H1 (cell line): ENCODE measurements around the gene THUMPD3. TPM values are rescaled to one million over a fixed set of nuclear protein-coding genes. Genes with fewer than 3 reads are reported as not detected.

Source experiments
- CTCF ChIA-PET: fragments of 300-600 bp; sonication (Branson Sonifier 250); formaldehyde crosslinking; loops from one replicate; lab custom pipeline; 2021; ENCODE audit not compliant: partially characterized antibody; lab: Charles Lee
- POLR2A ChIA-PET: fragments of 300-600 bp; sonication (Branson Sonifier 250); formaldehyde crosslinking; loops from one replicate; lab custom pipeline; 2021; ENCODE audit warnings: inconsistent platforms; ENCODE audit not compliant: partially characterized antibody; lab: Charles Lee
- DNase-seq, 2 experiments: peaks; one replicate each; pipeline versions ENCODE4 v3.0.0 to v3.0.0-alpha.2; 2010 to 2022; ENCODE audit warnings: low spot score in 2 of 2, low read depth in 1 of 2, mixed read lengths in 1 of 2
- FAIRE-seq: peaks from 2 replicates; lab custom pipeline; 2011; peaks lifted over from hg19 to GRCh38; lab: Jason Lieb, UNC
- H2AFZ ChIP-seq: 2 replicates; pipeline ENCODE4 v1.8.1; 2012; ENCODE audit warnings: low read length, inconsistent platforms
- H2AK5ac ChIP-seq: 2 replicates; pipeline ENCODE4 v1.6.1; 2013; ENCODE audit warnings: low read depth, low read length
- H2BK120ac ChIP-seq: replicated peaks from 2 replicates; pipeline ENCODE3; 2013; ENCODE audit warnings: low read depth, low read length, inconsistent platforms
- H2BK12ac ChIP-seq: 2 replicates; pipeline ENCODE4 v1.6.1; 2013; ENCODE audit warnings: low read depth, low read length
- H2BK15ac ChIP-seq: 2 replicates; pipeline ENCODE4 v1.6.1; 2013; ENCODE audit warnings: low read length
- H2BK20ac ChIP-seq: 2 replicates; pipeline ENCODE4 v1.6.1; 2013; ENCODE audit warnings: low read length
- H2BK5ac ChIP-seq: 2 replicates; pipeline ENCODE4 v1.6.1; 2013; ENCODE audit warnings: low read depth, low read length
- H3K14ac ChIP-seq: 2 replicates; pipeline ENCODE4 v1.6.1; 2013; ENCODE audit warnings: inconsistent platforms; ENCODE audit not compliant: insufficient read length
- H3K18ac ChIP-seq: 2 replicates; pipeline ENCODE4 v1.6.1; 2013; ENCODE audit warnings: low read length; ENCODE audit errors: extremely low read depth
- H3K23ac ChIP-seq: 2 replicates; pipeline ENCODE4 v1.6.1; 2013; ENCODE audit warnings: inconsistent platforms; ENCODE audit not compliant: insufficient read length
- H3K23me2 ChIP-seq: 2 replicates; pipeline ENCODE4 v1.6.1; 2013; ENCODE audit warnings: low read depth, low read length
- H3K27ac ChIP-seq: 2 replicates; pipeline ENCODE4 v1.6.1; 2011; ENCODE audit warnings: low read depth, low read length, inconsistent platforms
- H3K27me3 ChIP-seq, 4 experiments: replicated peaks in 1 of 4; 1 replicate in 1 of 4; 2 replicates in 3 of 4; pipeline versions ENCODE4 v1.6.1 to v1.8.1; 2011 to 2013; ENCODE audit warnings: low read length in 3 of 4, mild to moderate bottlenecking in 3 of 4, inconsistent platforms in 2 of 4, mixed read lengths in 2 of 4, moderate library complexity in 1 of 4; ENCODE audit not compliant: control insufficient read depth in 3 of 4, insufficient read depth in 3 of 4; ENCODE audit errors: extremely low read depth in 1 of 4
- H3K36me3 ChIP-seq, 4 experiments: 2 replicates each; pipeline versions ENCODE4 v1.6.1 to v1.8.1; 2011 to 2013; ENCODE audit warnings: mild to moderate bottlenecking in 4 of 4, low read length in 3 of 4, moderate library complexity in 2 of 4, control low read depth in 1 of 4, inconsistent platforms in 1 of 4; ENCODE audit not compliant: insufficient read depth in 4 of 4, control insufficient read depth in 2 of 4
- H3K4ac ChIP-seq: replicated peaks from 2 replicates; pipeline ENCODE3; 2013; ENCODE audit warnings: low read length, low read depth, mixed read lengths, inconsistent platforms; ENCODE audit not compliant: insufficient read length
- H3K4me1 ChIP-seq, 4 experiments: replicated peaks in 1 of 4; 1 replicate in 1 of 4; 2 replicates in 3 of 4; pipeline versions ENCODE4 v1.6.1 to v1.8.1; 2011 to 2013; ENCODE audit warnings: low read length in 3 of 4, inconsistent platforms in 2 of 4, mixed read lengths in 1 of 4; ENCODE audit not compliant: insufficient read depth in 4 of 4, control insufficient read depth in 3 of 4
- H3K4me2 ChIP-seq, 2 experiments: 2 replicates each; pipeline versions ENCODE4 v1.6.1 to v1.8.1; 2011 to 2013; ENCODE audit warnings: low read depth in 2 of 2, low read length in 2 of 2, control low read depth in 1 of 2, inconsistent platforms in 1 of 2, mild to moderate bottlenecking in 1 of 2; ENCODE audit not compliant: insufficient read depth in 1 of 2
- H3K4me3 ChIP-seq, 4 experiments: fragments of 200-600, 300-600 bp in 1 of 4; sonication (generic), shearing (Covaris generic), sonication (Bioruptor Twin) in 1 of 4; 2 replicates each; pipeline versions ENCODE4 v1.5.1 to v1.8.1; 2011 to 2016; ENCODE audit warnings: low read length in 4 of 4, low read depth in 3 of 4, control low read depth in 2 of 4, inconsistent platforms in 2 of 4, mild to moderate bottlenecking in 2 of 4, mixed read lengths in 1 of 4, moderate library complexity in 1 of 4; ENCODE audit not compliant: insufficient read depth in 2 of 4; ENCODE audit errors: extremely low read depth in 1 of 4
- H3K56ac ChIP-seq: replicated peaks from 2 replicates; pipeline ENCODE3; 2013; ENCODE audit warnings: low read depth, mild to moderate bottlenecking, mixed read lengths, low read length, inconsistent platforms; ENCODE audit not compliant: insufficient read length
- H3K79me1 ChIP-seq: 2 replicates; pipeline ENCODE4 v1.6.1; 2013; ENCODE audit warnings: low read depth, low read length, control low read depth
- H3K79me2 ChIP-seq, 2 experiments: 2 replicates each; pipeline versions ENCODE4 v1.6.1 to v1.8.1; 2012 to 2013; ENCODE audit warnings: low read length in 2 of 2, mild to moderate bottlenecking in 2 of 2, inconsistent platforms in 1 of 2; ENCODE audit not compliant: insufficient read depth in 2 of 2, control insufficient read depth in 1 of 2
- H3K9ac ChIP-seq, 4 experiments: replicated peaks in 1 of 4; 1 replicate in 1 of 4; 2 replicates in 3 of 4; pipeline versions ENCODE4 v1.6.1 to v1.8.1; 2011 to 2013; ENCODE audit warnings: low read depth in 3 of 4, low read length in 3 of 4, control low read depth in 2 of 4, mild to moderate bottlenecking in 2 of 4, moderate library complexity in 2 of 4, inconsistent platforms in 1 of 4; ENCODE audit errors: extremely low read depth in 1 of 4
- H3K9me3 ChIP-seq, 2 experiments: 2 replicates each; pipeline versions ENCODE4 v1.6.1 to v1.8.1; 2012 to 2013; ENCODE audit warnings: mild to moderate bottlenecking in 2 of 2, moderate library complexity in 2 of 2, control low read depth in 1 of 2, inconsistent platforms in 1 of 2, low read depth in 1 of 2, low read length in 1 of 2, mixed read lengths in 1 of 2; ENCODE audit not compliant: insufficient read depth in 2 of 2
- H4K20me1 ChIP-seq, 2 experiments: replicated peaks in 1 of 2; 2 replicates each; pipeline versions ENCODE3 to v1.8.1; 2011 to 2013; ENCODE audit warnings: inconsistent platforms in 2 of 2, low read length in 2 of 2, mild to moderate bottlenecking in 1 of 2; ENCODE audit not compliant: insufficient read depth in 2 of 2, control insufficient read depth in 1 of 2
- H4K5ac ChIP-seq: 2 replicates; pipeline ENCODE4 v1.6.1; 2013; ENCODE audit warnings: low read length, low read depth, mixed read lengths, inconsistent platforms; ENCODE audit not compliant: insufficient read length
- H4K8ac ChIP-seq: 2 replicates; pipeline ENCODE4 v1.8.0; 2013; ENCODE audit warnings: mild to moderate bottlenecking, moderate library complexity, low read length, inconsistent platforms; ENCODE audit not compliant: insufficient read depth; ENCODE audit errors: extremely low read depth
- H4K91ac ChIP-seq: replicated peaks from 2 replicates; pipeline ENCODE3; 2013; ENCODE audit warnings: low read length, mixed read lengths, inconsistent platforms; ENCODE audit not compliant: insufficient read length
- ASH2L ChIP-seq: fragments of 200-600, 300-600 bp; sonication (generic); IDR thresholded peaks from one replicate; pipeline ENCODE4 v1.7.1; 2017; ENCODE audit warnings: low read length
- BCL11A ChIP-seq, 2 experiments: IDR thresholded peaks; one replicate each; pipeline ENCODE4 v1.6.1; 2011; ENCODE audit warnings: low read depth in 2 of 2, low read length in 2 of 2, mild to moderate bottlenecking in 2 of 2
- EZH2 ChIP-seq: fragments of 200-600 bp; sonication (generic); IDR thresholded peaks from 2 replicates; pipeline ENCODE4 v1.7.1; 2012; ENCODE audit warnings: low read depth, mild to moderate bottlenecking, moderate library complexity, low read length, inconsistent platforms; ENCODE audit not compliant: severe bottlenecking
- JUN ChIP-seq: IDR thresholded peaks from 2 replicates; pipeline ENCODE4 v1.6.1; 2011; ENCODE audit warnings: low read depth, mild to moderate bottlenecking, improper control_type of control experiment, low read length
- JUND ChIP-seq: IDR thresholded peaks from 2 replicates; pipeline ENCODE4 v1.6.1; 2011; ENCODE audit warnings: mild to moderate bottlenecking, improper control_type of control experiment, low read length
- TAF1 ChIP-seq: IDR thresholded peaks from 2 replicates; pipeline ENCODE4 v1.6.1; 2011; ENCODE audit warnings: mild to moderate bottlenecking, low read depth, low read length
- WGBS, 2 experiments: shearing (Covaris generic) in 1 of 2; methylation state at CpG; one replicate each; pipeline versions ENCODE4 v1.1.6 to v1.1.7; 2013 to 2015; ENCODE audit warnings: low lambda C conversion rate in 2 of 2, mixed read lengths in 2 of 2, inconsistent platforms in 1 of 2, low coverage in 1 of 2, missing lambda C conversion rate in 1 of 2; ENCODE audit not compliant: insufficient replicate concordance in 2 of 2, insufficient coverage in 1 of 2, insufficient read length in 1 of 2; ENCODE audit errors: extremely low coverage in 1 of 2, missing lambda C conversion rate in 1 of 2; 5-methylcytosine and 5-hydroxymethylcytosine counted together
- polyA plus RNA-seq, 7 experiments: library from polyadenylated mRNA; depleted of rRNA in 3 of 7; stranded (reverse) in 5 of 7; unstranded in 2 of 7; fragments of >200 nt in 5 of 7; fragments of 200-250 nt in 2 of 7; gene quantifications; 1 replicate in 5 of 7; 2 replicates in 1 of 7; 4 replicates in 1 of 7; pipeline versions ENCODE4 v1.2.1 to v1.2.3, GENCODE V29; 2011 to 2013; ENCODE audit warnings: missing spikeins in 2 of 7, mixed read lengths in 2 of 7
- total RNA-seq: library from RNA; stranded (reverse); fragmentation: NEBNext Ultra II Directional; extraction: Animal tissue kit (Norgen Biotek cat#: 25700); gene quantifications from 2 replicates; pipeline ENCODE4 v1.2.1, GENCODE V29; 2021
- TF ChIP-seq, protein P1 (sequence below): IDR thresholded peaks from 2 replicates; pipeline ENCODE4 v1.6.1; 2012; ENCODE audit warnings: low read length, inconsistent platforms

THUMPD3 gene
- total and polyA plus RNA-seq, 2 of the 8 experiments (the other 6 are each of a cell fraction or from before 2014, with no cell fraction given): 26.7 to 68.9 TPM

- no peak for DNase-seq
- ChIA-PET POLR2A (interaction anchor here (1.7 kb wide), 1 partner anchor 37 kb away, joined by 10 read pairs; the partner anchor contains the start of gene SETD5), CTCF (no interaction called here)
- peaks cover 34 to 96% (median 88%) of the 10 kb centered on the region in 4 experiments for H3K36me3 ChIP-seq
- H3K14ac ChIP-seq: no peak overlapping the region
- H2BK12ac ChIP-seq: no peak overlapping the region
- no peaks in the 10 kb centered on the region for H3K9me3 ChIP-seq
- no peak overlapping the region; the same call in 1 of the 2 replicates for H2BK5ac ChIP-seq
- WGBS, 2 experiments: 91% methylated on average over 15 of the region's 15 CpGs; no CpG with 5 or more reads in 1 of the 2 experiments
- peaks cover 8 to 13% of the 10 kb centered on the region in 2 experiments for H4K20me1 ChIP-seq
- no peak overlapping the region for H4K5ac ChIP-seq
- no peaks in the 10 kb centered on the region for H3K27me3 ChIP-seq
- no peak overlapping the region for H3K23ac ChIP-seq
- H3K18ac ChIP-seq: no peak overlapping the region
- no peak overlapping the region for H2AFZ ChIP-seq
- no peak overlapping the region; the same call in 1 of the 2 replicates for H4K8ac ChIP-seq
- no peak overlapping the region for H3K4me3 ChIP-seq
- no peak overlapping the region for H3K9ac ChIP-seq
- H2AK5ac ChIP-seq: no peak overlapping the region
- H3K23me2 ChIP-seq: no peaks in the 10 kb centered on the region
- no peak overlapping the region for H3K4me2 ChIP-seq
- no peak overlapping the region for H2BK20ac ChIP-seq
- no peaks in the 10 kb centered on the region for H3K4me1 ChIP-seq
- H3K79me2 ChIP-seq: peaks cover 2 to 74% of the 10 kb centered on the region in 2 experiments; a peak in 3 of 4 replicates
- no peak overlapping the region for H4K91ac ChIP-seq
- no peak overlapping the region for H3K27ac ChIP-seq
- H3K79me1 ChIP-seq: 0 out of 2 replicates have a peak, but pooled peaks cover 2% of the 10 kb centered on the region
- no peak overlapping the region for H3K4ac ChIP-seq
- TF ChIP-seq, protein P1, sequence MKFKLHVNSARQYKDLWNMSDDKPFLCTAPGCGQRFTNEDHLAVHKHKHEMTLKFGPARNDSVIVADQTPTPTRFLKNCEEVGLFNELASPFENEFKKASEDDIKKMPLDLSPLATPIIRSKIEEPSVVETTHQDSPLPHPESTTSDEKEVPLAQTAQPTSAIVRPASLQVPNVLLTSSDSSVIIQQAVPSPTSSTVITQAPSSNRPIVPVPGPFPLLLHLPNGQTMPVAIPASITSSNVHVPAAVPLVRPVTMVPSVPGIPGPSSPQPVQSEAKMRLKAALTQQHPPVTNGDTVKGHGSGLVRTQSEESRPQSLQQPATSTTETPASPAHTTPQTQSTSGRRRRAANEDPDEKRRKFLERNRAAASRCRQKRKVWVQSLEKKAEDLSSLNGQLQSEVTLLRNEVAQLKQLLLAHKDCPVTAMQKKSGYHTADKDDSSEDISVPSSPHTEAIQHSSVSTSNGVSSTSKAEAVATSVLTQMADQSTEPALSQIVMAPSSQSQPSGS: no peak
- no peak for TF ChIP-seq BCL11A (IDR thresholded peaks at IDR 0.05; ENCODE audit: low read depth in 2 of 2, low read length in 2 of 2)
- TF ChIP-seq JUN: no peak
- no peak for TF ChIP-seq ASH2L
- TF ChIP-seq JUND: no peak
- TF ChIP-seq TAF1: no peak
- TF ChIP-seq EZH2: no peak
- FAIRE-seq: no peak
- no peak overlapping the region for H2BK15ac ChIP-seq
- H3K56ac ChIP-seq: no peak overlapping the region
- H2BK120ac ChIP-seq: no peak overlapping the region
Measured at GRCh38 chr3:9433627-9434521, 71.0 kb downstream of the THUMPD3 start.
